Ishikawa (cell line): ENCODE data around the gene GALNT5.

ENCODE experiments used
- CEBPB ChIP-seq: IDR thresholded peaks from 2 replicates; pipeline ENCODE4 v1.6.1; 2012
- CREB1 ChIP-seq: IDR thresholded peaks from 2 replicates; pipeline ENCODE4 v1.6.1; 2012; ENCODE audit warnings: low read depth
- RAD21 ChIP-seq: IDR thresholded peaks from 2 replicates; pipeline ENCODE4 v1.6.1; 2012; ENCODE audit warnings: low read depth

DNA sequence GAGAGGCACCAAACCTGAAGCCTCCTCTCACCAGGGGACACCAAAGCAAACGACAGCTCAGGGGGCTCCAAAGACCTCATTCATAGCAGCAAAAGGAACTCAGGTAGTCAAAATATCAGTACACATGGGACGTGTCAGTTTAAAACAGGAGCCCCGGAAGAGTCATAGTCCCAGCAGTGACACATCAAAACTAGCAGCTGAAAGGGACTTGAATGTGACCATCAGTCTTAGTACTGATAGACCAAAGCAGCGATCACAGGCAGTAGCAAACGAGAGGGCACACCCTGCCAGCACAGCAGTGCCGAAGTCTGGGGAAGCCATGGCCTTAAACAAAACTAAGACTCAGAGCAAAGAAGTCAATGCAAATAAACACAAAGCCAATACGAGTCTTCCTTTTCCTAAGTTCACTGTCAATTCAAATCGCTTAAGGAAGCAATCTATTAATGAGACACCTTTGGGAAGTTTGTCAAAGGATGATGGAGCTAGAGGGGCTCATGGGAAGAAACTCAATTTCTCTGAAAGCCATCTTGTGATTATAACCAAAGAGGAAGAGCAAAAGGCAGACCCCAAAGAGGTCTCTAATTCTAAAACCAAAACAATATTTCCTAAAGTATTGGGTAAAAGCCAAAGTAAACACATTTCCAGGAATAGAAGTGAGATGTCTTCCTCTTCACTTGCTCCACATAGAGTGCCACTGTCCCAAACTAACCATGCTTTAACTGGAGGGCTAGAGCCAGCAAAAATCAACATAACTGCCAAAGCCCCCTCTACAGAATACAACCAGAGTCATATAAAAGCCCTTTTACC is 1.2 kb downstream of the GALNT5 start:
- TF ChIP-seq CREB1 (no peak), RAD21 (no peak), CEBPB (no peak)
